Measurements from ENCODE around the gene TSPAN31. TPM values are rescaled to one million over a fixed set of nuclear protein-coding genes. Genes with fewer than 3 reads are reported as not detected.
A peak's percentile ranks its signal among the peaks of the same experiment; 100 is the strongest.

TSPAN31 gene
- total and polyA plus RNA-seq, 2 experiments from 2014 or later, result 15.5 to 15.6 TPM

DNA sequence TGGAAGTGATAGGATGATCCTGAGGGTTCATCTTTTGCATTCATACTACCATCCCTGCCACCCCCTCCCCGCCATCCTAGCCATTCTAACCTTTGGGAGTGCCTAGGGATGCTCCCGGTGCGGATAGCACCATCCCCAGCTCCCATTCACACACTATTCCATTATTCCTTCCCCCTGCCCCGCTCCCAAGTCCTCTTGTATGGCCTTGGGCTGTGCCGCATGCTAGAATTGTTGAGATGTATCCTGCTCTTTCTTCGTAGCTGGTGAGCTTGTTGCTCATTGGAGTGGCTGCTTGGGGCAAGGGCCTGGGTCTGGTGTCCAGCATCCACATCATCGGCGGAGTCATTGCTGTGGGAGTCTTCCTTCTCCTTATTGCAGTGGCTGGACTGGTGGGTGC, 644 bp downstream of the TSPAN31 start:
- Mint-ChIP-seq H3K27ac (peak overlapping the region; percentile 99), H3K36me3 (ENCODE audit: low read depth) (peaks cover 48% of the 10 kb centered on the region), H3K4me3 (peak overlapping the region; percentile 93), H3K9me3 (no peaks in the 10 kb centered on the region; the same call in 2 of the 3 replicates), H3K27me3 (ENCODE audit: insufficient read depth, low read depth, poor library complexity) (peaks cover 33% of the 10 kb centered on the region), H3K4me1 (peaks cover 14% of the 10 kb centered on the region)
- Histone ChIP-seq H3K4me1 (ENCODE audit: insufficient read depth) (peaks cover 3% of the 10 kb centered on the region; the same call in 1 of the 2 replicates), H4K20me1 (replicated peaks; ENCODE audit: insufficient read depth) (no peaks in the 10 kb centered on the region; the same call in 1 of the 2 replicates), H3K9me2 (ENCODE audit: insufficient read depth) (no peaks in the 10 kb centered on the region), H3K27me3 (ENCODE audit: insufficient read depth) (peaks cover 35% of the 10 kb centered on the region), H3K27ac (ENCODE audit: low read depth) (peak overlapping the region; percentile 68; the same call in 1 of the 2 replicates), H3K36me3 (ENCODE audit: insufficient read depth) (peaks cover 19% of the 10 kb centered on the region), H2AFZ (no peak overlapping the region), H3K4me3 (peak overlapping the region; percentile 67), H3F3A (replicated peaks; ENCODE audit: low read depth) (peaks cover 35% of the 10 kb centered on the region), H3K4me2 (peak overlapping the region; percentile 80), H3K79me2 (replicated peaks; ENCODE audit: insufficient read depth) (peaks cover 11% of the 10 kb centered on the region)
- peak; percentile 22 for ATAC-seq
- TF ChIP-seq POLR2AphosphoS5 (IDR thresholded peaks at IDR 0.05; ENCODE audit: low read depth), result peak; percentile 21; the same call in 1 of the 2 replicates
- TF ChIP-seq, protein P1, sequence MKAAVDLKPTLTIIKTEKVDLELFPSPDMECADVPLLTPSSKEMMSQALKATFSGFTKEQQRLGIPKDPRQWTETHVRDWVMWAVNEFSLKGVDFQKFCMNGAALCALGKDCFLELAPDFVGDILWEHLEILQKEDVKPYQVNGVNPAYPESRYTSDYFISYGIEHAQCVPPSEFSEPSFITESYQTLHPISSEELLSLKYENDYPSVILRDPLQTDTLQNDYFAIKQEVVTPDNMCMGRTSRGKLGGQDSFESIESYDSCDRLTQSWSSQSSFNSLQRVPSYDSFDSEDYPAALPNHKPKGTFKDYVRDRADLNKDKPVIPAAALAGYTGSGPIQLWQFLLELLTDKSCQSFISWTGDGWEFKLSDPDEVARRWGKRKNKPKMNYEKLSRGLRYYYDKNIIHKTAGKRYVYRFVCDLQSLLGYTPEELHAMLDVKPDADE (IDR thresholded peaks at IDR 0.05), result no peak
- DNase-seq (ENCODE audit: low spot score), result no peak

DNA sequence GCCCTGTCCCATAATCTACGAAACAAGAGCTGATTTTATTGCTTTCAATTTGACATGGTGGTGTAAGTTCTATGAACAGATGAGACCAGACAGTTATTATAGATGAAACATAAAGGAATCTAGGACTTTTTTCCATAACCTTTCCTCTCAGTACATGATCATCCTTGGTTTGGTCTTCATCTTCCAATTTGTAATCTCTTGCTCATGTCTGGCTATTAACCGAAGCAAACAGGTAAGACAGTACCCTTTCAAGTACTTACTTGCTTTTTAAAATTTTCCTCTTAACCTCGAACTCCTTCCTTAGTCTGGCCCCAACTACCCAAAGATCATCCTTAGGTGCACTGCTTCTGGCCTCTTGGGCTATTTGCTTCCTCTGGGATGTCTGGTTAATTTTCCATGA, 1.2 kb downstream of the TSPAN31 start:
- DNase-seq (ENCODE audit: low spot score), result no peak
- H3K4me2 ChIP-seq, result peak overlapping the region; percentile 80
- peaks cover 19% of the 10 kb centered on the region for H3K36me3 ChIP-seq (ENCODE audit: insufficient read depth)
- peaks cover 35% of the 10 kb centered on the region for H3F3A ChIP-seq (replicated peaks; ENCODE audit: low read depth)
- no peak for ATAC-seq
- peak overlapping the region; percentile 93 for H3K4me3 Mint-ChIP-seq
- peaks cover 53% of the 10 kb centered on the region for H3K36me3 Mint-ChIP-seq (ENCODE audit: low read depth)
- peaks cover 16% of the 10 kb centered on the region for H3K4me1 Mint-ChIP-seq
- peaks cover 29% of the 10 kb centered on the region for H3K27me3 ChIP-seq (ENCODE audit: insufficient read depth)
- no peaks in the 10 kb centered on the region; the same call in 1 of the 2 replicates for H4K20me1 ChIP-seq (replicated peaks; ENCODE audit: insufficient read depth)
- peaks cover 16% of the 10 kb centered on the region for H3K79me2 ChIP-seq (replicated peaks; ENCODE audit: insufficient read depth)
- H3K4me1 ChIP-seq (ENCODE audit: insufficient read depth), result peaks cover 5% of the 10 kb centered on the region; the same call in 1 of the 2 replicates
- H2AFZ ChIP-seq, result no peak overlapping the region
- no peaks in the 10 kb centered on the region; the same call in 2 of the 3 replicates for H3K9me3 Mint-ChIP-seq
- H3K27ac Mint-ChIP-seq, result no peak overlapping the region; the same call in 1 of the 2 replicates
- no peak for TF ChIP-seq STAT1 (IDR thresholded peaks at IDR 0.05; ENCODE audit: unreplicated experiment)
- TF ChIP-seq ZNF331 (CRISPR knock-in tag; IDR thresholded peaks at IDR 0.05; ENCODE audit: low read depth), result no peak
- TF ChIP-seq EZH2phosphoT487 (IDR thresholded peaks at IDR 0.05; ENCODE audit: unreplicated experiment), result no peak
- TF ChIP-seq NANOG (IDR thresholded peaks at IDR 0.05; ENCODE audit: borderline replicate concordance), result no peak
- TF ChIP-seq CREB1 (CRISPR knock-in tag; IDR thresholded peaks at IDR 0.05; ENCODE audit: low read depth), result no peak
- TF ChIP-seq POLR2AphosphoS5 (IDR thresholded peaks at IDR 0.05; ENCODE audit: low read depth), result no peak
- H3K4me3 ChIP-seq, result peak overlapping the region; percentile 67
- H3K27me3 Mint-ChIP-seq (ENCODE audit: insufficient read depth, low read depth, poor library complexity), result peaks cover 28% of the 10 kb centered on the region
- no peak overlapping the region for H3K27ac ChIP-seq (ENCODE audit: low read depth)
- no peaks in the 10 kb centered on the region for H3K9me2 ChIP-seq (ENCODE audit: insufficient read depth)

GRCh38 chr12:57749061-57749460, 4.2 kb downstream of the TSPAN31 start:
- peaks cover 31% of the 10 kb centered on the region for H3K4me1 Mint-ChIP-seq
- ATAC-seq (no peak), DNase-seq (ENCODE audit: low spot score) (no peak)
- H3F3A ChIP-seq (replicated peaks; ENCODE audit: low read depth), result peaks cover 42% of the 10 kb centered on the region
- H3K36me3 ChIP-seq (ENCODE audit: insufficient read depth), result peaks cover 19% of the 10 kb centered on the region
- H3K27me3 Mint-ChIP-seq (ENCODE audit: insufficient read depth, low read depth, poor library complexity), result peaks cover 33% of the 10 kb centered on the region
- H3K27me3 ChIP-seq (ENCODE audit: insufficient read depth), result peaks cover 13% of the 10 kb centered on the region
- H4K20me1 ChIP-seq (replicated peaks; ENCODE audit: insufficient read depth), result no peaks in the 10 kb centered on the region; the same call in 1 of the 2 replicates
- no peak overlapping the region for H3K27ac Mint-ChIP-seq
- no peaks in the 10 kb centered on the region for H3K9me2 ChIP-seq (ENCODE audit: insufficient read depth)
- peaks cover 26% of the 10 kb centered on the region for H3K79me2 ChIP-seq (replicated peaks; ENCODE audit: insufficient read depth)
- no peak overlapping the region for H3K4me3 ChIP-seq
- peaks cover 23% of the 10 kb centered on the region for H3K4me1 ChIP-seq (ENCODE audit: insufficient read depth)
- no peak overlapping the region for H3K4me3 Mint-ChIP-seq
- no peak overlapping the region for H2AFZ ChIP-seq
- no peaks in the 10 kb centered on the region; the same call in 2 of the 3 replicates for H3K9me3 Mint-ChIP-seq
- H3K36me3 Mint-ChIP-seq (ENCODE audit: low read depth), result peaks cover 62% of the 10 kb centered on the region
- TF ChIP-seq, protein P2, sequence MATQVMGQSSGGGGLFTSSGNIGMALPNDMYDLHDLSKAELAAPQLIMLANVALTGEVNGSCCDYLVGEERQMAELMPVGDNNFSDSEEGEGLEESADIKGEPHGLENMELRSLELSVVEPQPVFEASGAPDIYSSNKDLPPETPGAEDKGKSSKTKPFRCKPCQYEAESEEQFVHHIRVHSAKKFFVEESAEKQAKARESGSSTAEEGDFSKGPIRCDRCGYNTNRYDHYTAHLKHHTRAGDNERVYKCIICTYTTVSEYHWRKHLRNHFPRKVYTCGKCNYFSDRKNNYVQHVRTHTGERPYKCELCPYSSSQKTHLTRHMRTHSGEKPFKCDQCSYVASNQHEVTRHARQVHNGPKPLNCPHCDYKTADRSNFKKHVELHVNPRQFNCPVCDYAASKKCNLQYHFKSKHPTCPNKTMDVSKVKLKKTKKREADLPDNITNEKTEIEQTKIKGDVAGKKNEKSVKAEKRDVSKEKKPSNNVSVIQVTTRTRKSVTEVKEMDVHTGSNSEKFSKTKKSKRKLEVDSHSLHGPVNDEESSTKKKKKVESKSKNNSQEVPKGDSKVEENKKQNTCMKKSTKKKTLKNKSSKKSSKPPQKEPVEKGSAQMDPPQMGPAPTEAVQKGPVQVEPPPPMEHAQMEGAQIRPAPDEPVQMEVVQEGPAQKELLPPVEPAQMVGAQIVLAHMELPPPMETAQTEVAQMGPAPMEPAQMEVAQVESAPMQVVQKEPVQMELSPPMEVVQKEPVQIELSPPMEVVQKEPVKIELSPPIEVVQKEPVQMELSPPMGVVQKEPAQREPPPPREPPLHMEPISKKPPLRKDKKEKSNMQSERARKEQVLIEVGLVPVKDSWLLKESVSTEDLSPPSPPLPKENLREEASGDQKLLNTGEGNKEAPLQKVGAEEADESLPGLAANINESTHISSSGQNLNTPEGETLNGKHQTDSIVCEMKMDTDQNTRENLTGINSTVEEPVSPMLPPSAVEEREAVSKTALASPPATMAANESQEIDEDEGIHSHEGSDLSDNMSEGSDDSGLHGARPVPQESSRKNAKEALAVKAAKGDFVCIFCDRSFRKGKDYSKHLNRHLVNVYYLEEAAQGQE (IDR thresholded peaks at IDR 0.05; ENCODE audit: unreplicated experiment), result no peak
- no peak for TF ChIP-seq NANOG (IDR thresholded peaks at IDR 0.05; ENCODE audit: borderline replicate concordance)
- TF ChIP-seq ZNF114 (CRISPR knock-in tag; IDR thresholded peaks at IDR 0.05), result no peak
- no peak for TF ChIP-seq EZH2 (IDR thresholded peaks at IDR 0.05; ENCODE audit: low read depth, unreplicated experiment)
- TF ChIP-seq, protein P1 (IDR thresholded peaks at IDR 0.05), result no peak
- no peak for TF ChIP-seq JUNB (IDR thresholded peaks at IDR 0.05; ENCODE audit: unreplicated experiment)
- no peak for TF ChIP-seq ZNF331 (CRISPR knock-in tag; IDR thresholded peaks at IDR 0.05; ENCODE audit: low read depth)
- H3K27ac ChIP-seq (ENCODE audit: low read depth), result no peak overlapping the region
- H3K4me2 ChIP-seq, result no peak overlapping the region

All from GM23338 (cell line).